GM23338 (cell line): ENCODE measurements around the gene DSCAML1. TPM values are rescaled to one million over a fixed set of nuclear protein-coding genes. Genes with fewer than 3 reads are reported as not detected.

Source experiments
- ATAC-seq: fragments of 200-7000 bp; cut with Tn5 transposase; 3 replicates; pipeline ENCODE4 v1.9.1; 2020
- DNase-seq: peaks from one replicate; pipeline ENCODE4 v3.0.0-alpha.2; 2015; ENCODE audit warnings: low spot score
- H2AFZ ChIP-seq: fragments of 200-600 bp; sonication (generic); 2 replicates; pipeline ENCODE4 v1.8.0; 2016; ENCODE audit warnings: antibody characterized with exemption, mild to moderate bottlenecking, moderate library complexity
- H3F3A ChIP-seq: fragments of 200-600 bp; sonication (generic); replicated peaks from 2 replicates; pipeline ENCODE4 v1.8.0; 2017; ENCODE audit warnings: antibody characterized with exemption, mixed run types, low read depth
- H3K27ac ChIP-seq: fragments of 200-600 bp; sonication (generic); 2 replicates; pipeline ENCODE4 v1.6.1; 2016; ENCODE audit warnings: low read depth
- H3K27me3 ChIP-seq: fragments of 200-600 bp; sonication (generic); 2 replicates; pipeline ENCODE4 v1.8.0; 2016; ENCODE audit warnings: mild to moderate bottlenecking, mixed run types, moderate library complexity; ENCODE audit not compliant: insufficient read depth
- H3K36me3 ChIP-seq: fragments of 200-600 bp; sonication (generic); 2 replicates; pipeline ENCODE4 v1.8.0; 2016; ENCODE audit warnings: mild to moderate bottlenecking; ENCODE audit not compliant: insufficient read depth
- H3K4me1 ChIP-seq: fragments of 200-600 bp; sonication (generic); 2 replicates; pipeline ENCODE4 v1.8.0; 2016; ENCODE audit warnings: mild to moderate bottlenecking, moderate library complexity; ENCODE audit not compliant: insufficient read depth
- H3K4me2 ChIP-seq: fragments of 200-600 bp; sonication (generic); 2 replicates; pipeline ENCODE4 v1.7.1; 2017; ENCODE audit warnings: mixed run types
- H3K4me3 ChIP-seq: fragments of 200-600 bp; sonication (generic); 2 replicates; pipeline ENCODE4 v1.6.1; 2016; ENCODE audit warnings: mixed run types
- H3K79me2 ChIP-seq: fragments of 200-600 bp; sonication (generic); replicated peaks from 2 replicates; pipeline ENCODE4 v1.8.0; 2017; ENCODE audit warnings: mild to moderate bottlenecking; ENCODE audit not compliant: insufficient read depth
- H3K9me2 ChIP-seq: fragments of 200-600 bp; sonication (generic); 2 replicates; pipeline ENCODE4 v1.8.0; 2017; ENCODE audit not compliant: insufficient read depth
- H4K20me1 ChIP-seq: fragments of 200-600 bp; sonication (generic); replicated peaks from 2 replicates; pipeline ENCODE4 v1.8.0; 2017; ENCODE audit warnings: mild to moderate bottlenecking; ENCODE audit not compliant: insufficient read depth
- H3K27ac Mint-ChIP-seq: 2 replicates; pipeline ENCODE4 v1.8.0; 2020; ENCODE audit warnings: inconsistent platforms, mild to moderate bottlenecking, moderate library complexity, mixed read lengths
- H3K27me3 Mint-ChIP-seq: 3 replicates; pipeline ENCODE4 v1.8.0; 2022; ENCODE audit warnings: low read depth, mild to moderate bottlenecking, moderate library complexity, mixed read lengths, inconsistent platforms; ENCODE audit not compliant: insufficient read depth, poor library complexity
- H3K36me3 Mint-ChIP-seq: 3 replicates; pipeline ENCODE4 v1.8.0; 2021; ENCODE audit warnings: low read depth, mild to moderate bottlenecking, inconsistent platforms, moderate library complexity, mixed read lengths
- H3K4me1 Mint-ChIP-seq: 3 replicates; pipeline ENCODE4 v1.8.0; 2020; ENCODE audit warnings: mild to moderate bottlenecking, inconsistent platforms, mixed read lengths
- H3K4me3 Mint-ChIP-seq: 3 replicates; pipeline ENCODE4 v1.8.0; 2021; ENCODE audit warnings: moderate library complexity, mild to moderate bottlenecking, inconsistent platforms, mixed read lengths
- H3K9me3 Mint-ChIP-seq: 3 replicates; pipeline ENCODE4 v1.8.0; 2020; ENCODE audit warnings: moderate library complexity, mild to moderate bottlenecking, inconsistent platforms, mixed read lengths
- CREB1 ChIP-seq: fragments of 250-450 bp; sonication (Bioruptor Pico); IDR thresholded peaks from 2 replicates; pipeline ENCODE4 v1.5.0; 2020; ENCODE audit warnings: low read depth, mild to moderate bottlenecking, moderate library complexity
- EZH2 ChIP-seq: fragments of 200-600 bp; sonication (generic); IDR thresholded peaks from one replicate; pipeline ENCODE4 v1.8.0; 2017; ENCODE audit warnings: antibody characterized with exemption, mild to moderate bottlenecking, low read depth; ENCODE audit not compliant: unreplicated experiment
- EZH2phosphoT487 ChIP-seq: fragments of 200-600 bp; sonication (generic); IDR thresholded peaks from one replicate; pipeline ENCODE4 v1.8.1; 2018; ENCODE audit warnings: antibody characterized with exemption; ENCODE audit not compliant: unreplicated experiment
- NANOG ChIP-seq: IDR thresholded peaks from 2 replicates; pipeline ENCODE4 v1.6.1; 2016; ENCODE audit warnings: antibody characterized with exemption, borderline replicate concordance
- POLR2AphosphoS5 ChIP-seq: IDR thresholded peaks from 2 replicates; pipeline ENCODE4 v1.6.1; 2016; ENCODE audit warnings: antibody characterized with exemption, low read depth
- STAT1 ChIP-seq: IDR thresholded peaks from one replicate; pipeline ENCODE4 v1.6.1; 2016; ENCODE audit warnings: antibody characterized with exemption; ENCODE audit not compliant: unreplicated experiment
- ZNF114 ChIP-seq: fragments of 250-450 bp; sonication (Bioruptor Pico); IDR thresholded peaks from 2 replicates; pipeline ENCODE4 v1.5.0; 2020; ENCODE audit warnings: mild to moderate bottlenecking, moderate library complexity
- ZNF331 ChIP-seq: fragments of 250-450 bp; sonication (Bioruptor Pico); IDR thresholded peaks from 2 replicates; pipeline ENCODE4 v1.5.0; 2020; ENCODE audit warnings: low read depth, mild to moderate bottlenecking, moderate library complexity
- polyA plus RNA-seq: library from polyadenylated mRNA; unstranded; fragments of >200 nt; fragmentation: Nextera tagmentation; extraction: Ambion mirVana; gene quantifications from 2 replicates; pipeline ENCODE4 v1.2.1, GENCODE V29; 2016
- total RNA-seq: library from RNA; depleted of rRNA; stranded (reverse); fragments of >200 nt; shearing (Covaris generic); gene quantifications from 2 replicates; pipeline ENCODE4 v1.2.3, GENCODE V29; 2014
- TF ChIP-seq, protein P1 (sequence below), 2 experiments: fragments of 200-600 bp in 1 of 2; sonication (generic) in 1 of 2; conservative IDR thresholded peaks; 2 replicates each; pipeline versions ENCODE4 v1.5.1 to v1.6.1; 2016 to 2017; ENCODE audit warnings: antibody characterized with exemption in 2 of 2, low read depth in 2 of 2, mild to moderate bottlenecking in 2 of 2, moderate library complexity in 1 of 2
- TF ChIP-seq, protein P2 (sequence below): IDR thresholded peaks from 2 replicates; pipeline ENCODE4 v1.6.1; 2016; ENCODE audit warnings: antibody characterized with exemption
- TF ChIP-seq, protein P3 (sequence below): IDR thresholded peaks from one replicate; pipeline ENCODE4 v1.6.1; 2018; ENCODE audit warnings: antibody characterized with exemption; ENCODE audit not compliant: unreplicated experiment

The DSCAML1 gene
- total and polyA plus RNA-seq, 2 experiments from 2014 or later = 0.17 TPM; not detected in 1

DNA sequence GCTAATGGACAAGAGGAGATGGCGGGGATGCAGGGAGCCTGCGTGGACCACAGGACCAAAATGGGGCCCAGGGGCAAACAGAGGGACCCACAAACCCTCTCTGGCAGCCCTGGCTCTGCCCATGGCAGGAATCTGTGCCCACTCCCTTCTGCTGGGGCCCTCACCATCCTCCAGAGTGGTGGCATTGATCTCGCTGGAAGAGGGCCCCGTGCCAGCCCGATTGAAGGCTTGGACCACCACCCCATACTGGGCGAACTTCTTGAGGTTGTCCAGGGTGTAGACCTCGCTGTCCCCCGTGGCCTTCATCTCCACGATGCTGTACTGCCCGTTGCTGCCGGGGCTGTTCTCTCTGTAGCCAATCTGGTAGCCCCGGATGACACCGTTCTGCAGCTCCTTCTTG lies 332.2 kb downstream of the DSCAML1 start (continued):
- TF ChIP-seq, protein P1, sequence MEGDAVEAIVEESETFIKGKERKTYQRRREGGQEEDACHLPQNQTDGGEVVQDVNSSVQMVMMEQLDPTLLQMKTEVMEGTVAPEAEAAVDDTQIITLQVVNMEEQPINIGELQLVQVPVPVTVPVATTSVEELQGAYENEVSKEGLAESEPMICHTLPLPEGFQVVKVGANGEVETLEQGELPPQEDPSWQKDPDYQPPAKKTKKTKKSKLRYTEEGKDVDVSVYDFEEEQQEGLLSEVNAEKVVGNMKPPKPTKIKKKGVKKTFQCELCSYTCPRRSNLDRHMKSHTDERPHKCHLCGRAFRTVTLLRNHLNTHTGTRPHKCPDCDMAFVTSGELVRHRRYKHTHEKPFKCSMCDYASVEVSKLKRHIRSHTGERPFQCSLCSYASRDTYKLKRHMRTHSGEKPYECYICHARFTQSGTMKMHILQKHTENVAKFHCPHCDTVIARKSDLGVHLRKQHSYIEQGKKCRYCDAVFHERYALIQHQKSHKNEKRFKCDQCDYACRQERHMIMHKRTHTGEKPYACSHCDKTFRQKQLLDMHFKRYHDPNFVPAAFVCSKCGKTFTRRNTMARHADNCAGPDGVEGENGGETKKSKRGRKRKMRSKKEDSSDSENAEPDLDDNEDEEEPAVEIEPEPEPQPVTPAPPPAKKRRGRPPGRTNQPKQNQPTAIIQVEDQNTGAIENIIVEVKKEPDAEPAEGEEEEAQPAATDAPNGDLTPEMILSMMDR (conservative IDR thresholded peaks at IDR 0.05; ENCODE audit: low read depth in 2 of 2) = no peak
- TF ChIP-seq, protein P2, sequence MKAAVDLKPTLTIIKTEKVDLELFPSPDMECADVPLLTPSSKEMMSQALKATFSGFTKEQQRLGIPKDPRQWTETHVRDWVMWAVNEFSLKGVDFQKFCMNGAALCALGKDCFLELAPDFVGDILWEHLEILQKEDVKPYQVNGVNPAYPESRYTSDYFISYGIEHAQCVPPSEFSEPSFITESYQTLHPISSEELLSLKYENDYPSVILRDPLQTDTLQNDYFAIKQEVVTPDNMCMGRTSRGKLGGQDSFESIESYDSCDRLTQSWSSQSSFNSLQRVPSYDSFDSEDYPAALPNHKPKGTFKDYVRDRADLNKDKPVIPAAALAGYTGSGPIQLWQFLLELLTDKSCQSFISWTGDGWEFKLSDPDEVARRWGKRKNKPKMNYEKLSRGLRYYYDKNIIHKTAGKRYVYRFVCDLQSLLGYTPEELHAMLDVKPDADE = no peak
- TF ChIP-seq CREB1 (CRISPR knock-in tag) = no peak
- no peak for TF ChIP-seq NANOG
- TF ChIP-seq EZH2 = no peak
- TF ChIP-seq STAT1 = no peak
- no peak for TF ChIP-seq EZH2phosphoT487
- no peak for TF ChIP-seq POLR2AphosphoS5
- no peak for TF ChIP-seq ZNF114 (CRISPR knock-in tag)
- TF ChIP-seq, protein P3, sequence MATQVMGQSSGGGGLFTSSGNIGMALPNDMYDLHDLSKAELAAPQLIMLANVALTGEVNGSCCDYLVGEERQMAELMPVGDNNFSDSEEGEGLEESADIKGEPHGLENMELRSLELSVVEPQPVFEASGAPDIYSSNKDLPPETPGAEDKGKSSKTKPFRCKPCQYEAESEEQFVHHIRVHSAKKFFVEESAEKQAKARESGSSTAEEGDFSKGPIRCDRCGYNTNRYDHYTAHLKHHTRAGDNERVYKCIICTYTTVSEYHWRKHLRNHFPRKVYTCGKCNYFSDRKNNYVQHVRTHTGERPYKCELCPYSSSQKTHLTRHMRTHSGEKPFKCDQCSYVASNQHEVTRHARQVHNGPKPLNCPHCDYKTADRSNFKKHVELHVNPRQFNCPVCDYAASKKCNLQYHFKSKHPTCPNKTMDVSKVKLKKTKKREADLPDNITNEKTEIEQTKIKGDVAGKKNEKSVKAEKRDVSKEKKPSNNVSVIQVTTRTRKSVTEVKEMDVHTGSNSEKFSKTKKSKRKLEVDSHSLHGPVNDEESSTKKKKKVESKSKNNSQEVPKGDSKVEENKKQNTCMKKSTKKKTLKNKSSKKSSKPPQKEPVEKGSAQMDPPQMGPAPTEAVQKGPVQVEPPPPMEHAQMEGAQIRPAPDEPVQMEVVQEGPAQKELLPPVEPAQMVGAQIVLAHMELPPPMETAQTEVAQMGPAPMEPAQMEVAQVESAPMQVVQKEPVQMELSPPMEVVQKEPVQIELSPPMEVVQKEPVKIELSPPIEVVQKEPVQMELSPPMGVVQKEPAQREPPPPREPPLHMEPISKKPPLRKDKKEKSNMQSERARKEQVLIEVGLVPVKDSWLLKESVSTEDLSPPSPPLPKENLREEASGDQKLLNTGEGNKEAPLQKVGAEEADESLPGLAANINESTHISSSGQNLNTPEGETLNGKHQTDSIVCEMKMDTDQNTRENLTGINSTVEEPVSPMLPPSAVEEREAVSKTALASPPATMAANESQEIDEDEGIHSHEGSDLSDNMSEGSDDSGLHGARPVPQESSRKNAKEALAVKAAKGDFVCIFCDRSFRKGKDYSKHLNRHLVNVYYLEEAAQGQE = no peak

DNA sequence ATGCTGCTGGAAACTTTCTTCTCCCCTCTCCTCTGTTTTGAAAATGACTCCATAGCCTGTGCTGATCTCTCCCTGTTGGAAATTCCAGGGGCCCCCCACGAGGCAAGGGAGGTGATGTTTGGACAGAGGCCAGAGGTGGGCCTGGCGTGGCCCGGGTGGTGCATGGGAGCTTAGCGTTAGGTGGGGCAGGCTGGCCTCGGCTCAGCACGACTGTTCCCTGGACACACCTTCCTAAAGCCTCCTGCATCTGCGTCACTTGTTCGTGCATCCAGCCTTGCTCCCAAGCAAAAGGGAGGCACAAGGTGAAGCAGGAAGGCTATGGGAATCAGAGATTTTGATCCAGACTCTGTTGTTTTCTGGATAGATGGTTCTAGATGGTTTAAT lies 334.2 kb downstream of the DSCAML1 start:
- DNase-seq (no peak), ATAC-seq (no peak)
- Histone ChIP-seq H3K4me1 (no peaks in the 10 kb centered on the region), H3F3A (no peaks in the 10 kb centered on the region), H3K36me3 (no peaks in the 10 kb centered on the region), H2AFZ (no peak overlapping the region), H3K4me2 (no peak overlapping the region), H3K9me2 (no peaks in the 10 kb centered on the region), H3K79me2 (no peaks in the 10 kb centered on the region), H3K4me3 (no peak overlapping the region), H3K27me3 (no peaks in the 10 kb centered on the region), H4K20me1 (no peaks in the 10 kb centered on the region), H3K27ac (no peak overlapping the region)
- H3K9me3 Mint-ChIP-seq = no peaks in the 10 kb centered on the region
- H3K4me1 Mint-ChIP-seq = peaks cover 10% of the 10 kb centered on the region
- H3K36me3 Mint-ChIP-seq = no peaks in the 10 kb centered on the region
- no peak overlapping the region for H3K27ac Mint-ChIP-seq
- H3K27me3 Mint-ChIP-seq = peaks cover 22% of the 10 kb centered on the region
- TF ChIP-seq ZNF331 = no peak
- TF ChIP-seq, protein P1 (conservative IDR thresholded peaks at IDR 0.05; ENCODE audit: low read depth in 2 of 2) = no peak
- no peak overlapping the region for H3K4me3 Mint-ChIP-seq
